Activated T-helper 9 cell treated with anti-CD3 and anti-CD28 coated beads, Interleukin-2, amount 50 U/mL, for 16 hours (primary cell): Measurements from ENCODE around the gene ZSCAN26.

Experiments used
- DNase-seq: peaks from one replicate; pipeline ENCODE4 v3.0.0-alpha.2; 2020; ENCODE audit warnings: low read depth

The ZSCAN26 gene

DNA sequence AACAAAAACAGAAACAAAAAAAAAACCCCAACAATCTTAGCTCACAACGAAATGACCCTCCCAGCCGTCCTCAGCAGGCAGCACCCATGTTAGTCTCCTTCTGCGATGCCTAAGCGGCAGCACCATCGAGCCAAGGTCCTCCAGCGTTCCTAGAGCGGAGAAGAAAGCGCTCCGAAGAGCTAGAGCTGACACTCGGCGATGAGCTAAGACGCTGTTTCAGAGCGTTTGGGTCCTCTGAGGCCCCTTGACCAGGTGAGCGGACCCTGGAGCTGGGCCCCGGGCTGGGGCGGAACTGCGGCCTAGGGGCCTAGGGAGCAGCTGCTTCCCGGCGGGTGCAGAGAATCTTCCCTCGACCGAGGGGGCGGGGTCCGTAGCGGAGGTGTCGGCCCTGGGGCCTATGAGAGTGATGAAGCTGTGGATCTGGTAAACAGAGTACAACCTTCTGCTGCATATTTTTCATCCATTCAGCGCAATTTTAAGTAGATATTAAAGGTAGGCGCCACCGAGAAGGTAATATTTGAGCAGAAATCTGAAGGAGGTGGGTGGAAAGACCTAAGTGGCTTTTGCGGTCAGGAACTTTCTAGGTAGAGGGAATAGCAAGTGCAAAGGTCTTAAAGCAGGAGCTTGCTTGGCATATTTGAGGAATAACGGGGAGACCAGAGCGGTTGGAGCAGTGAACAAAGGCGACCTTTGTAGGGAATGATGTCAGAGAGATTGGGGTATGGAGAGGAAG lies at the start of gene ZSCAN26:
Gene ZSCAN26, plus strand, starts transcription at position 182 of the 733 bp plus-strand sequence. CDS start 4,777 bp downstream, outside the sequence.
- peak; percentile 70 for DNase-seq

DNA sequence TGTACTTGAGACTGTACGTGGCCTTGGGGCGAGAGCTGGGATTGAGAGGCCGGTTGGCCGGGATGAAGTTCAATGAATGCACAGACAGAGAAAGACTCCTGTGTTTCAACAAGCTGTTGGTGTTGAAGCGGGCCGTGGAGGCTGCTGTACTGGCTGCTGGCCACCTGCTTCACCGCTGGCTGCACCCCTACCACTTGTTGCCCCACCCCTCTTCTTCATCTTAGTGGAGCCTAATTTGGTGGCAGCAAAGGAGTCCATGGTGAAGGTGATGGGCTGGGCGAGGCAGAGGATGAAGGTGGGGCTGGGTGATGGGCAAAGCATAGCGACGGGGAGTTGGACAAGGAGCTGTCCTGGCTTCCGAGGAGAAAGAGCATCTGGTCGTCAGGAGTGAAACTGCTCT lies 49.1 kb upstream of the ZSCAN26 start:
- DNase-seq = no peak

DNA sequence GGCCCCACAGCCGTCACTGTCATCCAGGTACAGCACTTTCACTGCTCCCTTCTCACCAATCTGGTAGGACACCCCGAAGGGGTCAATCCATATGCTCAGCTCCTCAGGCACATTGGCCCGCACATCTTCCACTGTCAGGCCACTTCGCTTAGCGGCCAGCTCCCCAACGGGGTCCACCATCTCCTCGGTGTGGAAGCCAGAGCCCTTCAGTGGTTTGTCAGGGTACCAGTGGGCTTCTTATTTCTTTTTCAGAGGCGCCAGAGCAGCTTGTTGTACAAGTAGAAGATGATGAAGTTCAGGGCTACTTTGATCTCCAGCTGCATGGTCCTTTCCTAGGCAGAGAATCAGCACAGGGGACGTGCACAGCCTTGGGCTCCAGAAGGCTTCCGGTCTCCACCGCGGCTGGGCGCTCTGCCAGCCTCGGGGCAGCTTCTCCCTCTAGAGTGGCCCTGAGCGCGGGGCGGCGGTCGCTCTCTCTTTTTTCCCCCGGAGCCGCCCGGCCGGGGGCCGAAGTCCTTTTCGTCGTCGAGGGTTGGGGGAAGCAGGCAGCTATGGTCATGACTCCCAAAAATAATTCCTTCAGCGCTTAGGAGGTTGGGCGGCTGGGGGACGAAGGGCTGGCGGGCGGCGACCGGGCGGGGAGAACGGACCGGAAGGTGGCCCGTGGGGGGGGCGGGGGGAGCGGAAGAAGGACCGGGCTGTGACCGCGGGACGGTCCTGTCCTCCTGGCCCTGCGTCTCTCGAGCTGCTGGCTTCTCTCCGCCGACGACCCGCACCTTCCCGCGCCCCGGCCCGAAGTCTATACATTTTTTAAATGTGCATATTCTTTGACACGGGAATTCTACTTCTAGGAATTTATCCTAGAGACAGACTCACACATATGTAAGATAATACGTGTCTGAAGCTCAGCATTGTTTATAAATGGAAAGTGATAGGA lies 48.4 kb upstream of the ZSCAN26 start:
- DNase-seq = no peak

DNA sequence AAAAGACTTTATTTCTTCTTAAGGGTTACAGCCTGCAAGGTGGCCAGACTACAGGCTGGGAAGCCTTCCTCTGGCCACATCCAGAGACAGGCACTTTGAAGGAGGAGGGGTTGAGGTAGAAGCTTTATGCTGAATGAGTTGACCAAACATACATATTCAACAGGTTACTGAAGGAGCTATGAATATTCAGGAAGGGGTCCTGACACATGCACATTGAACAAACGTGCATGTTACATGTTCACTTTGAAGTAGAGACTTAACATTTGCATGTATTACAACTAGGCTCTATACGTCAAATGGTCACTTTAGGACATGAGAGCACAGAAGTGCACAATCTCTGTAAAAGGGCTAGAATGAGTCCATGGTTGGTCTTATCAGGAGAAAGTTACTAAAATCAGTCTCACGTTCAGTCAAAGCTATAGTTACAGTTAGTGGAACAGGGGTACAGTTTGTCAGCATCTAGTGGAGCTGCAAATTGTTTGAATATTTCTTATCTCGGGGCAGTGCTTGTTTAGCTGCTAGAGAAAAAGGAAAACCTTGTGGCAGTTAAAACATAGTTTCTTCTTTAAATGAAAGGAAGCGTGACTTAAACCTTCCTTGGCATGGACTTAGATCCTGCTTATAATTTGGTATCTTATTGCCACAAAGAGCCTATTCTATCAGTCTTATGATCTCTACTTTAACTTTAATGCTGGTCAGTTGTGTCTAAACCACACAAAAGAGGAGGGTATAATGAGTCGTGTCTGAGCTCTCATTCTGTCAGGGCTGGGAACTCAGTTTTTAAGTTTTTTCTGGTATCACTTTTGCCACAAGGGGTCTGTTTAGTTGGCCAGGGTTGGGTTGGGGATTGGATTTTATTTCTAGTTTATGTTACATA lies 46.4 kb upstream of the ZSCAN26 start:
- no peak for DNase-seq

DNA sequence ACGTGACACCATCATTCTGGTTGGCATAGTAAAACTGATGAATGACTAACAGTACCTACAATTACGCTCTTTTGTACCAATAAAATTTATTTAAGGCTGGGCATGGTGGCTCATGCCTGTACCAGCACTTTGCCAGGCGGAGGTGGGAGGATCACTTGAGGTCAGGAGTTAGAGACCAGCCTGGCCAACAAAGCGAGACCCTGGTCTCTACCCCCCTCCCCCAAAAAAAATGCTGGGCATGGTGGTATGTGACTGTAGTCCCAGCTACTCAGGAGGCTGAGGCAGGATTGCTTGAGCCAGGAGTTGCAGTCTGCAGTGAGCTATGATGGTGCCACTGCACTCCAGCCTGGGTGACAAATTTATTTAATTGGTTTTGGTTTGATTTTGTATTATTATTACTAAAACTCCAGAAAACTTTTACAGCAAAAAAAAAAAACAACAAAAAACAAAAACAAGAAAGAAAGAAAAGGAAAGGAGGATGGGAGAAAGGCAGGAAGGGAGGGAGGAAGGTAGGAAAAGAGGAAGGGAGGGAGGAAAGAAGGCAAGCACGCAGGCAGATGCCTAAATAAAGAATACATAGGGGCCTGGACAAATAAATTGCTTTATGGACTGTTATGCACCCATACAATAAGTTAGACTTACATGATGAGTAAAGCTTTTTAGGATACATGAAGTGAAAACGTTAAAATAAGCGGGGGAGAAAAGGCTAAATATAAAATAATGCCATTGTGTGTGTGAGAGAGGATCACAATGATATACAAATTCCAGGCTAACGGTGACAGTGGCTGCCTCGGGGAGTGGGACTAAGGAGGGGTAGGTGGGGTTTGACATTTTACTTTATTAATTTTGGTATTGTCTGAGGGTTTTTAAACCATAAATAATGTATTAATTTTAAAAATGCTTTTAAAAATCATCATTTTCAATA lies 42.5 kb upstream of the ZSCAN26 start:
- no peak for DNase-seq

DNA sequence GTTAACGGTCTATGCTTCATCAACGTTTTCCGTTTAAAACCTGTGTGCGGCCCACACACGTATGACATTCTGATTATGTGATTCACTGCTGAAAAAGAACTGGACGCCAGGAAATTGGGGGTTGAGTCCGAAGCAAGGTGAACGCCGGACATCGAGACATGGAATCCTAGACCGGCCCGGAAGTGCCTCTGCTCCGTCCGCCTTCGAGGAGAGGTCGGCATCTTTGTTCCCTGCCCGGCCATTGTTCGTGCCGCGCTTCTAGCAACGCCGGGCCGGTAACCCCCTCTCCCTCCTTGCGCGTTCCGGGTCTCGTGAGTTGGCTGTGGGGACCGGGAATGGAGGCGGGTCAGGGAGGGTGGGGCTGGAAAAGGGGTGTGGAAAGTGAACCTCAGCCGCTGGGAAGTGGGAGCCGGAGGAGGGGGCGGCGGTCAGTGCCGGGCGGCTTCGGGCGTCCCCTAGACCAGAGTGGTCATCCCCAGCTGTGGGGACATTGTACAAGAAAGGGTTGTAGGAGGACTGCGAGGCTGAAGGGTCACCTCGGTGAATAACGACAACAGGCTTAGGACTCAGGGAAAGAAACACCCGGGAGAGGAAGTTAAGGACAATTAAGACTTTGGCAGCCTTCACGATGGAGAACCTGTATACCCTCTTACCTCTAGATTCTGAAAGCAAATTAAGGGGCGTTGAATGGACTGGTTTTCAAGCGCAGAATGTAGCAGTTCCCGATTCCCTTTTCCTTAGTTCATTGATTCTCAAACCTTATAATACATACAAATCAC lies 41.7 kb upstream of the ZSCAN26 start, which contains the start of gene ZSCAN9:
Gene ZSCAN9, plus strand, starts transcription at position 220 of the 779 bp plus-strand sequence. CDS start 1,810 bp downstream, outside the sequence.
- DNase-seq = peak; percentile 20

DNA sequence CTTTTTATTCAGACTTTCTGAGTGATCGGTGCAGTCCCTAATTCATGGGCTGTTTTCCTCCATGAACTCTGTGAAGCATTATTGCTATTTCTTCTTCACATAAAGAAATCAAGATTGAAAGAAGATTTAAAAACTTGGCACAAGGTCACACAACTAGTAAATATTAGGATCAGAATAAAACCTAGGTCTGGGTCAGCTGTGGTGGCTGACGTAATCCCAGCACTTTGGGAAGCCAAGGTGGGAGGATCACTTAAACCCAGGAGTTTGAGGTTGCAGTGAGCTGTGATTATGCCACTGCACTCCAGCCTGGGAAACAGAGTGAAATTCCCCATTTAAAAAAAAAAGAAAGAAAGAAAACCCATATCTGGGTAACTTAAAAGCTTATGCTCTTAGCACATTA lies 40.5 kb upstream of the ZSCAN26 start:
- no peak for DNase-seq

DNA sequence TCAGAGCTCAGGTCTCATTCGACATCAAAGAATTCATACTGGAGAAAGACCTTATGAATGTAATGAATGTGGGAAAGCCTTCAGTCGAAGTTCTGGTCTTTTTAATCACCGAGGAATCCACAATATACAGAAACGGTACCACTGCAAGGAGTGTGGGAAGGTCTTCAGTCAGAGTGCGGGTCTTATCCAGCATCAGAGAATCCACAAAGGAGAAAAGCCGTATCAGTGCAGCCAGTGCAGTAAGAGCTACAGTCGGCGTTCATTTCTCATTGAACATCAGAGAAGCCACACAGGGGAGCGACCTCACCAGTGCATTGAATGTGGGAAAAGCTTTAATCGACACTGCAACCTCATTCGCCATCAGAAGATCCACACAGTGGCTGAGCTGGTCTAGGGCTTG lies 34.2 kb upstream of the ZSCAN26 start:
- DNase-seq = no peak

DNA sequence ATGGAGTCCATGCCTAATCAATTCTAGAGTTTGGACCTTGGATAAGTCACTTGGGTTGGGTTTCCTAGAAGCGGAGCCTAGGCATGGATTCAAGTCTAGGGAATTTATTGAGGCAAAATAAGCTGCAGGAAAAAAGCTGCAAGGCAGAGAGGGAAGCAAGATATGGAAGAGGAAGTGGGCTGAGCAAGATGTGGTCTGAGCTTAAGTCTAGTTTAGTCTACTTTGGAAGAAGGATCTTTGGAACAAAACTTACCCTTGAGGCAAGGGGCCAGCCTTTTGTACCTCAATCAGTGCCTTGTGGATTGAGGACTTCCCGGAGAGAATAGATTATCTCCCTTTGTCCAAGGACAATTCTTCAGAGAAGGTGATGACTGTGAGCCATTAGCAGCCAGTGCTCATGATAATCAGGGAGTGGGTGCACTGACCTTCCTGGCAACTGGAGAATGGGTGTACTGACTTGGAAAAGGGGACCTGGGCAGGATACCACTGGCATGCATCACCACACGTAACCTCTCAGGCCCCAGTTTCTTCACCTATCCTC lies 31.0 kb upstream of the ZSCAN26 start:
- DNase-seq = no peak

DNA sequence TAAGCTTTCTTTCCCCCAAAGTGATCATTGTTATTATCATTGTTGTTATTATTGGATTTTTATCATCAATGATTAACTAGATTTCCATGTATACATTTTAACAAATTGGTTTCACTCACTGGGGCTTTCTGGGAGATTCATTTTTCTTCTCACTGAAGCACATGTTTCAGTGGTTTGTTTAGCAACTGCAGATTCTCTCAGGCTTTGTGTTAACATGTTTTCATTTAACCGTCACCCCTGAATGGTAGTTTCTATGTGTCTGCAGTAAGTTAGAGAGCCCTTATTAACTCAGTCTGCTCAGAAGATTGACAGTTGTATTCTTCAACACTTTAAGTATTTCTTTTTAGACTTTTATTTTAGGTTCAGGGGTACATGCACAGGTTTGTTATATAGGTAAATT lies 27.3 kb upstream of the ZSCAN26 start:
- no peak for DNase-seq

DNA sequence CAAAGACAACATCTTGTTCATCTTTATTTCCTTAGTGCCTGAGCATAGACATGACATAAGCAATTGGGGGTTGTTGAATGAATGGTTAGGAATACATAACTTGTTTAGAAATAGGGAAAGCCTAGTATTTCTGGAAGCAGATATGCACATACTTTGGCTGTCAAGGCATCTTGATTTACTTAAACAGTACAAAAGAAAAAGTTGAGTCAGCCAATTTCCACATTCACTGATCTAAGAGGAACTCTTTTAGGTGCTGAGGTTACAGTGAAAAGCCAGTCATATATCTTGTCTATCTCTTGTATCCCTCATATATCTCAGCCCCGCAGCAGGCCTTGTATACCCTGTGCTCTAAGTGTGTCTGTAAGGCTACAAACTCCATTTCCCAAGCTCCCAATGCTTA lies 26.5 kb upstream of the ZSCAN26 start:
- DNase-seq = no peak

DNA sequence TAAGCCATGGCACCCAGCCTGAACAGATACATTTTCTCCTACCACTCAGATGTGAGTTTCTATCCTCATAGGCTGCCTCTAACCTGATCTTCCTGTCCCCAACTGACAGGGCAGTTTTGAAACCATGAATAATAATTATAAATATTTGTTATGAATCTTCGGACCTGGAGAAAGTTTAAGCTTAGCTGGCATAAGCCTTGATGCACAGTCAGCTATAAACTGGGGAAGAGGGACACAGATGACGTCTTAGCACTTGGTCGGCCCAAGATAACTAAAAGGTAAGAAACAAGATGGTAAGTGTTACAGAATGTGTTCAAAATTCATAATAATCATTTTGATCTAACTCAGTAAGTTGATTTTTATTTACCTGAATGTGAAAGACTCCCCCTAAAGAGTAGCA lies 23.0 kb upstream of the ZSCAN26 start:
- no peak for DNase-seq

DNA sequence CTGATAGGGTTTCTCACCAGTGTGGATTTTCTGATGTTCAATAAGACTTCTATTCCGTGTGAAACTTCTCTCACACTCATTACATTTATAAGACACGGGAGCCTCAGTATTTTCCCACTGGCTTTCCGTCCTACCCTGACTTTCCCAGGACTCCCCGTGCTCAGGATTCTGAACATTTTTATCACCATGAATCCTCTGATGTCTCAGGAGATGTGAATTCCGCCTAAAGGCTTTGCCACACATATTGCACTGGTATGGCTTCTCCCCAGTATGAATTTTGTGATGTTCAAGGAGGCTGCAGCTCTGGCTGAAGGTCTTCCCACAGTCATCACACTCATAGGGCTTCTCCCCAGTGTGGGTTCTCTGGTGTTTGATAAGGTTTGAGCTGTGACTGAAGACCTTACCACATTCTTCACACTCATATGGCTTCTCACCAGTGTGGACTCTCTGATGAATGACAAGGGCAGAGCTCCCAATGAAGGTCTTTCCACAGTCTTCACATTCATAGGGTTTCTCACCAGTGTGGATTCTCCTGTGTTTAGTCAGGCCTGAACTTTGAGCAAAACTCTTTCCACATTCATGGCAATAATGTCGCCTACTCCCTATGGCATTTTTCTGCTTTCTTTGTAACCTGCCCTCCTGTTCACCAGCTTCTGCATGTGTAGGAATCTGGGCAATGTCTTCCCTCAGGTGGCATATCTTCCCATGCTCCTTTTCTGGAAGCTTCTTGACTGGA lies 21.6 kb upstream of the ZSCAN26 start:
- DNase-seq = no peak

DNA sequence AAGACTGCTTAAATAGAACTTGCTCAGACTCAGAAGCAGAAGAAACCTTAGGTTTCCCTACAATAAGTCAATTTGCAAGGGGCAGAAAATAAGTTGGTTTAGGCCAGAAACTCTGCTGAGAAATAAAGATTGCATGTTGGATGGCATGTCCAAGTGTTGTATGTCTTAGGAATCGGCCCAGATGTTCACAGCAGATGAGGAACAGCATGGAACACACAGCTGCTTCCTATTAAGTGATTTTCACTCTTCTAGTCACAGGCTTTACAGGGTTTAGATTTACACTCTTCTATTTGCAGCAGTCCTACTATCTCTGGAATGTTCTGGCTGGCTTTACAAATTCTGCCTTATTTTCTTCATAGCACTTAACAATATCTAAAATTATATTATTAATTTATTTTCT lies 18.0 kb upstream of the ZSCAN26 start:
- no peak for DNase-seq

DNA sequence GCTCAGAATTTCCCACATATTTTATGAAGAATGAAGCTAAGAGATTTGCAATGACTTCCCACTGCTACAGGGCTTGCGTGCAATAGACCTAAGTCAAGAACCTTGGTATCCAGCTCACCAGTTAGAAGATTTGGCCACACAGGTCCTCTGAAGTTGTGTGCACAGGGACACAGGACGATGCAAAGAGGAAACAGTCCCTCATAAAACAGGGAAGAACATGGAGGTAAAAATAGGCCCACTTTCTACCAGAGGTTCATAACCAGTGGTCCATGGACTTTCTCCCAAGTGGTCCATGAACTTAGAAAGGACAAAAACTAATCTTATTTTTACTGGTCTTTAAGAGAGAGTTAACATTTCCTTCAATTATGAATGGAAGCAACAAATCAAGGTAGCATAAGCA lies 16.2 kb upstream of the ZSCAN26 start:
- DNase-seq = no peak

DNA sequence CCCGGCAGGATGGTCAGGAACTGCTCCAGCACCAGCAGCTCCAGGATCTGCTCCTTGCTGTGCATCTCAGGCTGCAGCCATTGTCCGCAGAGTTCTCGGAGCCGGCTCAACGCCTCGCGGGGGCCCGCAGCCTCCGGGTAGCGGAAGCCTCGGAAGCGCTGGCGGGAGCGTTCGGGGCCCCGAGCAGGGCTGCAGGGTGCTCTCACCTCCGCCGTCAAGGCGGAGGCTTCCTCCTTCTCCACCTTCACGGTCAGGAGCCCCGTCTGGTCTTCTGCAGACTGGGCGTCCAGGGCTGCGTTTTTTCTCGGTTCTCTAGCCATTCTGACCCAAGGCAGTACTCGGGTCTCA lies 15.3 kb upstream of the ZSCAN26 start:
- DNase-seq = peak; percentile 14

DNA sequence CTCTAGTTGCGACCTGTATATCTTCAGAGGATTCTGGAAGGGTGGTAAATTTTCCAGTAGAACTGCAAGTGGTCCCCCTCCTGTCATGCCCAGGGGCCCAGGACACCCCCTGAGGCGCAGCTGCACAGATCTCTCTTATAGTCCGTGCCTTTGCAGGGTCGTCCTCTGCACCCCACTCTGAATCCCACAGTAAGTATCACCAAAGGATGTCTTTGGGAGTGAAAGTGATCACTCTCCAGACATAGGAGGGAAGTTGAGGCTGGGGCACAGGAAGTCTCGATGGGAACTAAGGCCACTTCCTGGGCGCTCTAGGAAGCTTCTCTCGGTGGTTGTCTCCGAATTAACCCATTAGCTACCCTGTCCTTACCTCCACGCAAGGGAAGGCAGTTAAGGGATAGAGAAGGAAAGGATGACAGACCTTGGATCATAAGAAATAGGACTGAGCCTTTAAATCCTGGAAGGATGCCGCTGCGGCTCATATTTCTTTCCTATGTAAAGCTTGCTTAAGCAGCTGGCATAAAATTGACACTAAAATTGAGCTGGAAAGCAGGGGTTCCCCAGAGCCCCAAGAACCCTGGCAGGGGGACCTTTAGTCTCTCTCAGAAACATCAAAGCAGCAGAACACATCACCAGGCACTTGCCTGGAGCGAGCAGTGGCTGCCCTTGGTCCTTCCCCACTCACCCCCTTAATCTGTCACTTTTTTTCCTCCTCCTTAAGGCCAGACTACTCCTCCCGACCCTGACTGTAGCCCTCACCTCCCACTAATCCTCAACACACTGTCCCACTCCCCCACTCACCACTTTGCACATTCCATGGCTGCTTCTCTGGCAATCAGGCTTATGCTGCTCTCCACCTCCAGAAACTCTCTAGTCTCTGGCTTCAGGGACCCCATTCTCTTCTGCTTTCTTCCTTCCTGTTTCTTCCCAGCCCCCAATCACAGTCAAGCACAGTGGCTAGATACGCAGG lies 14.7 kb upstream of the ZSCAN26 start, which contains the start of gene ZKSCAN4:
Gene ZKSCAN4, minus strand, starts transcription at position 261 of the 967 bp plus-strand sequence. CDS start 289 bp downstream, outside the sequence.
- peak; percentile 57 for DNase-seq

DNA sequence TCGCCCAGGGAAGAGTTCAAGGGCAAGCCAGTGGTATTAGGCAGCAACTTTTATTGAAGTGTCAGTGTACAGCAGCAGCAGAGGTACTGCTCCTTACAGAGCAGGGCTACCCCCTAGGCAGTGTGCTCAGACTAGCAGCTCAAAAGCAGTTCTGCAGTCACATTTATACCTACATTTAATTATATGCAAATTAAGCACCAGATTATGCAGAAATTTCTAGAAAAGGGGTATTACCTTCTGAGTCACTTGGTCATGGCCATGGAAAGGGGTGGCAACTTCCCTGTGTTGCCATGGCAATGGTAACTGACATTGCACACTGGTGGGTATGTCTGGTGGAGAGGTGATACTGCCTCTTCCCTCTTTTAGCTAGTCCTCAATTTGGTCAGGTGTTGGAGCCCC lies 12.8 kb upstream of the ZSCAN26 start:
- DNase-seq = no peak
